ENCODE data around the gene INSYN2A.

- no peak for TF ChIP-seq POLR2A (IDR thresholded peaks at IDR 0.05; ENCODE audit: low read length)
- no peak for TF ChIP-seq FOSB (CRISPR knock-in tag; IDR thresholded peaks at IDR 0.05)
- no peak for TF ChIP-seq POLR2AphosphoS2 (conservative IDR thresholded peaks at IDR 0.05; ENCODE audit: low read length)
- TF ChIP-seq CTCF (IDR thresholded peaks at IDR 0.05) = no peak
- TF ChIP-seq RCOR1 (IDR thresholded peaks at IDR 0.05; ENCODE audit: low read depth, low read length) = no peak
- no peak for TF ChIP-seq PHF8 (IDR thresholded peaks at IDR 0.05; ENCODE audit: borderline replicate concordance, low read depth)
- no peak for TF ChIP-seq SMC3 (IDR thresholded peaks at IDR 0.05)
- no peak for TF ChIP-seq NPAS2 (CRISPR knock-in tag; IDR thresholded peaks at IDR 0.05; ENCODE audit: borderline replicate concordance)
- no peak for TF ChIP-seq HDAC2 (IDR thresholded peaks at IDR 0.05)
- TF ChIP-seq KDM5A (IDR thresholded peaks at IDR 0.05) = no peak
Observed at GRCh38 chr10:127149501-127150081, 46.8 kb downstream of the INSYN2A start.

Measured in A549 (cell line).